Testis (tissue), 2 donors: ENCODE measurements around the gene SEC24C.
"Not testable (repeated sequence)": the region's sequence is repeated elsewhere in the genome, so short reads cannot be mapped to it uniquely, and the experiment has no call there.

Experiments used
- CTCF ChIP-seq, 3 experiments: fragments of 450-650 bp in 2 of 3; fragments of 200-600 bp in 1 of 3; sonication (generic) in 1 of 3; IDR thresholded peaks; one replicate each; pipeline ENCODE4 v1.5.1; 2016 to 2019; ENCODE audit warnings: antibody characterized with exemption in 3 of 3, mild to moderate bottlenecking in 2 of 3, moderate library complexity in 1 of 3
- POLR2A ChIP-seq: fragments of 450-650 bp; IDR thresholded peaks from one replicate; pipeline ENCODE4 v1.6.1; 2017; ENCODE audit warnings: antibody characterized with exemption, mild to moderate bottlenecking, moderate library complexity

- TF ChIP-seq POLR2A; CTCF (IDR thresholded peaks at IDR 0.05): not testable (repeated sequence)
These were observed 32.5 kb upstream of the SEC24C start for GRCh38 chr10:73711683-73712082.
